ENCODE measurements around the gene GRM1.

The GRM1 gene

GRCh38 chr6:146292506-146292905 lies 263.6 kb downstream of the GRM1 start:
- H3K27ac ChIP-seq (ENCODE audit: low read depth, low read length) = no peak overlapping the region
- H3K9ac ChIP-seq (ENCODE audit: low read depth, low read length) = no peak overlapping the region
- H3K27me3 ChIP-seq (ENCODE audit: control insufficient read depth, insufficient read depth, low read length) = no peaks in the 10 kb centered on the region
- no peaks in the 10 kb centered on the region for H3K36me3 ChIP-seq (ENCODE audit: control insufficient read depth, insufficient read depth, low read length)
- no peak overlapping the region for H3K4me3 ChIP-seq (ENCODE audit: low read depth, low read length)
- H3K4me1 ChIP-seq (ENCODE audit: control insufficient read depth, insufficient read depth, low read length) = no peaks in the 10 kb centered on the region
- no peaks in the 10 kb centered on the region for H3K9me3 ChIP-seq (ENCODE audit: control insufficient read depth, insufficient read depth, low read length)

GRCh38 chr6:146295695-146296094 lies 266.8 kb downstream of the GRM1 start:
- Histone ChIP-seq H3K9me3 (ENCODE audit: control insufficient read depth, insufficient read depth, low read length) (no peaks in the 10 kb centered on the region), H3K27ac (ENCODE audit: low read depth, low read length) (no peak overlapping the region), H3K9ac (ENCODE audit: low read depth, low read length) (no peak overlapping the region), H3K4me3 (ENCODE audit: low read depth, low read length) (no peak overlapping the region), H3K36me3 (ENCODE audit: control insufficient read depth, insufficient read depth, low read length) (no peaks in the 10 kb centered on the region), H3K4me1 (ENCODE audit: control insufficient read depth, insufficient read depth, low read length) (no peaks in the 10 kb centered on the region), H3K27me3 (ENCODE audit: control insufficient read depth, insufficient read depth, low read length) (no peaks in the 10 kb centered on the region)

GRCh38 chr6:146297815-146298214 lies 269.0 kb downstream of the GRM1 start:
- Histone ChIP-seq H3K4me1 (ENCODE audit: control insufficient read depth, insufficient read depth, low read length) (no peaks in the 10 kb centered on the region), H3K36me3 (ENCODE audit: control insufficient read depth, insufficient read depth, low read length) (no peaks in the 10 kb centered on the region), H3K27ac (ENCODE audit: low read depth, low read length) (no peak overlapping the region), H3K4me3 (ENCODE audit: low read depth, low read length) (no peak overlapping the region), H3K27me3 (ENCODE audit: control insufficient read depth, insufficient read depth, low read length) (no peaks in the 10 kb centered on the region), H3K9me3 (ENCODE audit: control insufficient read depth, insufficient read depth, low read length) (no peaks in the 10 kb centered on the region), H3K9ac (ENCODE audit: low read depth, low read length) (no peak overlapping the region)

GRCh38 chr6:146300521-146300920 lies 271.7 kb downstream of the GRM1 start:
- H3K27ac ChIP-seq (ENCODE audit: low read depth, low read length) = no peak overlapping the region
- H3K4me1 ChIP-seq (ENCODE audit: control insufficient read depth, insufficient read depth, low read length) = no peaks in the 10 kb centered on the region; the same call in 1 of the 2 replicates
- no peak overlapping the region for H3K4me3 ChIP-seq (ENCODE audit: low read depth, low read length)
- no peaks in the 10 kb centered on the region for H3K36me3 ChIP-seq (ENCODE audit: control insufficient read depth, insufficient read depth, low read length)
- H3K9me3 ChIP-seq (ENCODE audit: control insufficient read depth, insufficient read depth, low read length) = no peaks in the 10 kb centered on the region
- no peaks in the 10 kb centered on the region for H3K27me3 ChIP-seq (ENCODE audit: control insufficient read depth, insufficient read depth, low read length)
- no peak overlapping the region for H3K9ac ChIP-seq (ENCODE audit: low read depth, low read length)

GRCh38 chr6:146301764-146302163 lies 272.9 kb downstream of the GRM1 start:
- no peak overlapping the region for H3K27ac ChIP-seq (ENCODE audit: low read depth, low read length)
- no peaks in the 10 kb centered on the region for H3K9me3 ChIP-seq (ENCODE audit: control insufficient read depth, insufficient read depth, low read length)
- H3K36me3 ChIP-seq (ENCODE audit: control insufficient read depth, insufficient read depth, low read length) = no peaks in the 10 kb centered on the region
- no peaks in the 10 kb centered on the region for H3K27me3 ChIP-seq (ENCODE audit: control insufficient read depth, insufficient read depth, low read length)
- no peak overlapping the region for H3K9ac ChIP-seq (ENCODE audit: low read depth, low read length)
- no peaks in the 10 kb centered on the region; the same call in 1 of the 2 replicates for H3K4me1 ChIP-seq (ENCODE audit: control insufficient read depth, insufficient read depth, low read length)
- H3K4me3 ChIP-seq (ENCODE audit: low read depth, low read length) = no peak overlapping the region

GRCh38 chr6:146302994-146303393 lies 274.1 kb downstream of the GRM1 start:
- Histone ChIP-seq H3K27me3 (ENCODE audit: control insufficient read depth, insufficient read depth, low read length) (no peaks in the 10 kb centered on the region), H3K9ac (ENCODE audit: low read depth, low read length) (no peak overlapping the region), H3K4me1 (ENCODE audit: control insufficient read depth, insufficient read depth, low read length) (no peaks in the 10 kb centered on the region; the same call in 1 of the 2 replicates), H3K9me3 (ENCODE audit: control insufficient read depth, insufficient read depth, low read length) (no peaks in the 10 kb centered on the region), H3K36me3 (ENCODE audit: control insufficient read depth, insufficient read depth, low read length) (no peaks in the 10 kb centered on the region), H3K27ac (ENCODE audit: low read depth, low read length) (no peak overlapping the region), H3K4me3 (ENCODE audit: low read depth, low read length) (no peak overlapping the region)

GRCh38 chr6:146304181-146304580 lies 275.3 kb downstream of the GRM1 start:
- Histone ChIP-seq H3K27me3 (ENCODE audit: control insufficient read depth, insufficient read depth, low read length) (no peaks in the 10 kb centered on the region), H3K27ac (ENCODE audit: low read depth, low read length) (no peak overlapping the region), H3K4me1 (ENCODE audit: control insufficient read depth, insufficient read depth, low read length) (no peaks in the 10 kb centered on the region; the same call in 1 of the 2 replicates), H3K36me3 (ENCODE audit: control insufficient read depth, insufficient read depth, low read length) (no peaks in the 10 kb centered on the region), H3K9me3 (ENCODE audit: control insufficient read depth, insufficient read depth, low read length) (no peaks in the 10 kb centered on the region), H3K4me3 (ENCODE audit: low read depth, low read length) (no peak overlapping the region), H3K9ac (ENCODE audit: low read depth, low read length) (no peak overlapping the region)

GRCh38 chr6:146305092-146305491 lies 276.2 kb downstream of the GRM1 start:
- Histone ChIP-seq H3K4me3 (ENCODE audit: low read depth, low read length) (no peak overlapping the region), H3K27me3 (ENCODE audit: control insufficient read depth, insufficient read depth, low read length) (no peaks in the 10 kb centered on the region), H3K9me3 (ENCODE audit: control insufficient read depth, insufficient read depth, low read length) (no peaks in the 10 kb centered on the region), H3K27ac (ENCODE audit: low read depth, low read length) (no peak overlapping the region), H3K36me3 (ENCODE audit: control insufficient read depth, insufficient read depth, low read length) (no peaks in the 10 kb centered on the region), H3K4me1 (ENCODE audit: control insufficient read depth, insufficient read depth, low read length) (no peaks in the 10 kb centered on the region; the same call in 1 of the 2 replicates), H3K9ac (ENCODE audit: low read depth, low read length) (no peak overlapping the region)

GRCh38 chr6:146305951-146306350 lies 277.1 kb downstream of the GRM1 start:
- Histone ChIP-seq H3K9ac (ENCODE audit: low read depth, low read length) (no peak overlapping the region), H3K36me3 (ENCODE audit: control insufficient read depth, insufficient read depth, low read length) (no peaks in the 10 kb centered on the region), H3K27me3 (ENCODE audit: control insufficient read depth, insufficient read depth, low read length) (no peaks in the 10 kb centered on the region), H3K4me1 (ENCODE audit: control insufficient read depth, insufficient read depth, low read length) (no peaks in the 10 kb centered on the region; the same call in 1 of the 2 replicates), H3K4me3 (ENCODE audit: low read depth, low read length) (no peak overlapping the region), H3K9me3 (ENCODE audit: control insufficient read depth, insufficient read depth, low read length) (no peaks in the 10 kb centered on the region), H3K27ac (ENCODE audit: low read depth, low read length) (no peak overlapping the region)

- no peaks in the 10 kb centered on the region for H3K4me1 ChIP-seq (ENCODE audit: control insufficient read depth, insufficient read depth, low read length)
- no peaks in the 10 kb centered on the region for H3K27me3 ChIP-seq (ENCODE audit: control insufficient read depth, insufficient read depth, low read length)
- H3K9me3 ChIP-seq (ENCODE audit: control insufficient read depth, insufficient read depth, low read length) = no peaks in the 10 kb centered on the region
- no peak overlapping the region for H3K4me3 ChIP-seq (ENCODE audit: low read depth, low read length)
- no peaks in the 10 kb centered on the region for H3K36me3 ChIP-seq (ENCODE audit: control insufficient read depth, insufficient read depth, low read length)
- no peak overlapping the region for H3K27ac ChIP-seq (ENCODE audit: low read depth, low read length)
- no peak overlapping the region for H3K9ac ChIP-seq (ENCODE audit: low read depth, low read length)
Measured at GRCh38 chr6:146310628-146311027, 281.8 kb downstream of the GRM1 start.

GRCh38 chr6:146311079-146311478 lies 282.2 kb downstream of the GRM1 start:
- Histone ChIP-seq H3K9ac (ENCODE audit: low read depth, low read length) (no peak overlapping the region), H3K4me1 (ENCODE audit: control insufficient read depth, insufficient read depth, low read length) (no peaks in the 10 kb centered on the region), H3K9me3 (ENCODE audit: control insufficient read depth, insufficient read depth, low read length) (no peaks in the 10 kb centered on the region), H3K4me3 (ENCODE audit: low read depth, low read length) (no peak overlapping the region), H3K36me3 (ENCODE audit: control insufficient read depth, insufficient read depth, low read length) (no peaks in the 10 kb centered on the region), H3K27ac (ENCODE audit: low read depth, low read length) (no peak overlapping the region), H3K27me3 (ENCODE audit: control insufficient read depth, insufficient read depth, low read length) (no peaks in the 10 kb centered on the region)

GRCh38 chr6:146312608-146313007 lies 283.7 kb downstream of the GRM1 start:
- H3K9me3 ChIP-seq (ENCODE audit: control insufficient read depth, insufficient read depth, low read length) = no peaks in the 10 kb centered on the region
- H3K27me3 ChIP-seq (ENCODE audit: control insufficient read depth, insufficient read depth, low read length) = no peaks in the 10 kb centered on the region
- H3K9ac ChIP-seq (ENCODE audit: low read depth, low read length) = no peak overlapping the region
- no peaks in the 10 kb centered on the region for H3K4me1 ChIP-seq (ENCODE audit: control insufficient read depth, insufficient read depth, low read length)
- no peaks in the 10 kb centered on the region for H3K36me3 ChIP-seq (ENCODE audit: control insufficient read depth, insufficient read depth, low read length)
- no peak overlapping the region for H3K27ac ChIP-seq (ENCODE audit: low read depth, low read length)
- H3K4me3 ChIP-seq (ENCODE audit: low read depth, low read length) = no peak overlapping the region
